Measurements from ENCODE around the gene ADPRS.

The ADPRS gene, protein sequence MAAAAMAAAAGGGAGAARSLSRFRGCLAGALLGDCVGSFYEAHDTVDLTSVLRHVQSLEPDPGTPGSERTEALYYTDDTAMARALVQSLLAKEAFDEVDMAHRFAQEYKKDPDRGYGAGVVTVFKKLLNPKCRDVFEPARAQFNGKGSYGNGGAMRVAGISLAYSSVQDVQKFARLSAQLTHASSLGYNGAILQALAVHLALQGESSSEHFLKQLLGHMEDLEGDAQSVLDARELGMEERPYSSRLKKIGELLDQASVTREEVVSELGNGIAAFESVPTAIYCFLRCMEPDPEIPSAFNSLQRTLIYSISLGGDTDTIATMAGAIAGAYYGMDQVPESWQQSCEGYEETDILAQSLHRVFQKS

DNA sequence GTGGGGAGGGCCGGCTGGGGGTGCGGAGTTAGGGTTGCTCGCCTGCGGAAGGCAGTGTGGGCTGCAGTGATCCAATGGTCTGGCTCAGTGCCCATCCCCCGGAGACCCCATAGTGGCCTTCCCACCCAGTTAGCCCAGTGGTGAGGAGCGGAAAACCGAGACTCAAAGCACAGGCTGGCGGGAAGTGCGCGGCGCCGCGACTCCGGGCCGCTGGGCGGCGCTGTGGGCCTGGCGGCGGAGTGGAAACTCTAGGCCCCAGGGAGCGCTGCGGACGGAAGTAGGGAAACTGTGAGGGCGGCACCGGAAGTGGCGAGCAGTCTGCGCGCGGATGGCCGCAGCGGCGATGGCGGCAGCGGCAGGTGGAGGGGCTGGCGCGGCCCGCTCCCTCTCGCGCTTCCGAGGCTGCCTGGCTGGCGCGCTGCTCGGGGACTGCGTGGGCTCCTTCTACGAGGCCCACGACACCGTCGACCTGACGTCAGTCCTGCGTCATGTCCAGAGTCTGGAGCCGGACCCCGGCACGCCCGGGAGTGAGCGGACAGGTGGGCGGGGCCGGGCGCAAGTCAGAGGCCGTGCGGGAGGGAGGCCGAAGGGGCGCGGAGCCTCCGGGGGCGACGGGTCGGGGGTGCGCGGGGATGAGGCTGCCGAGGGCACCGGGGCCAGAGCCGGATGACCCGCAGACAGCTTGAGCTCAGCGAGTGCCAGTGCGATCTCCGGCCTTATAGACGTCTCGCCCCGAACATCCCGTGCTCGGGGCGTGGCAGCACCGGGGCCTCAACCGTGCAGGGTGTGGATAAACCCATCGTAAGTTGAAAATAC lies at the start of gene ADPRS:
Gene ADPRS, plus strand, starts transcription at position 316 of the 816 bp plus-strand sequence. Its CDS starts 13 bp downstream, at position 329.
- DNase-seq: peak; percentile 90

DNA sequence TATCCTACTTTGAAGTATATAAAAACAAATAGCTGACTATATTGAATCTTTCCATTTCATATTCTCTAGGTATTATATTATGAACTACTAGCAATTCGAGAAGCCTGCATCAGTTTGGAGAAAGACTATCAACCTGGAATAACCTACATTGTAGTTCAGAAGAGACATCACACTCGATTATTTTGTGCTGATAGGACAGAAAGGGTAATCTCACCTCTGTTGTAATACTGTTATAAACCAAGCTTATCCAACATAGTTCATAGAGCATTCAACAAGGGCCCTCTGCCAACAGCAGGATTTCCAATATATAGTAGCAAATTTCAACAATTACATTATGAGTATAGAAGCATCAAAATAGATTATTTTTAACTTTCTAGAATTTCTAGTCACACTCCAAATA lies 48.5 kb upstream of the ADPRS start:
- no peak for DNase-seq

DNA sequence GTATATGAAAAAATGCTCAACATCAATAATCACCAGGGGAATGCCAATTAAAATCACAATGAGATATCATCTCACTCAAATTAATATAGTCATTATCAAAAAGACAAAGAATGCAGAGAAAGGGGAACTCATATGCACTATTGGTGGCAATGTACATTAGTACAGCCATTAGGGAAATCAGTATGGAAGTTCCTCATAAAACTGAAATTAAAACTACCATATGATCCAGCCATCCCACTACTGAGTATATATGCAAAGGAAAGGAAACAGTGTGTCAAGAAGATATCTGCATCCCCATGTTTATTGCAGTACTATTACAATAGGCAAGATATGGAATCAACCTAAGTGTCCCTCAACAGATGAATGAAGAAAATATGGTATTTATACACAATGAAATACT lies 36.9 kb upstream of the ADPRS start:
- no peak for DNase-seq

DNA sequence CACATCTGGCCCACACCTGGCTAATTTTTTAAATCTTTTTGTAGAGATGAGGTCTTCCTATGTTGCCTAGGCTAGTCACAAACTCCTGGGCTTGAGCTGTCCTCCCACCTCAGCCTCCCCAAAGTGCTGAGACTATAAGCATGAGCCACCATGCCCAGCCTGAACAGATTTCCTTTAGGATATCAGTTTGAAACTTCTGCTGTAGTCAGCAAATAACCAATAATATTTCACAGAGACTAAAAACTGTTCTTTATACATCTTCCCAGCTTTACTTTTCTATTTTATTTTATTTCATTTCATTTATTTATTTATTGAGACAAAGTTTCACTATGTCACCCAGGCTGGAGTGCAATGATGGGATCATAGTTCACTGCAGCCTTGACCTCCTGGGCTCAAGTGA lies 34.7 kb upstream of the ADPRS start:
- DNase-seq: no peak

DNA sequence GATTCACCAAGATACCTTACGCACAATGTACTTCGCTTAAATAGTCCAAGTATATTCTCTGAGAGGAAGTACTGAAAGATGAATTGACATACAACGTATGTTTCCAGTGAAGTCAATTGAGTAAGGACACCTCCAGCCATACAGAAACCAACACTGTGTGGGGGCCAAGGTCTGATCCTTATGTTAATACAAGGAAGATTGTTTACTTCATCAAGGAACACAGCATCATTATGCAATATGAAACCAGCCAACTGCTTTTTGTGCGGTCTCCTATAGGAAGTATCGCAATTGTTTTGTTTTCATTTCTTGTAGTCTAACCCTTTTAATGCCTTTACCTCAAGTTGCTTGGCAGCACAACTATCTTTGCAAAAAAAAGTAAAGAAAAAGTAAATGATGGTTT lies 33.0 kb upstream of the ADPRS start:
- no peak for DNase-seq

DNA sequence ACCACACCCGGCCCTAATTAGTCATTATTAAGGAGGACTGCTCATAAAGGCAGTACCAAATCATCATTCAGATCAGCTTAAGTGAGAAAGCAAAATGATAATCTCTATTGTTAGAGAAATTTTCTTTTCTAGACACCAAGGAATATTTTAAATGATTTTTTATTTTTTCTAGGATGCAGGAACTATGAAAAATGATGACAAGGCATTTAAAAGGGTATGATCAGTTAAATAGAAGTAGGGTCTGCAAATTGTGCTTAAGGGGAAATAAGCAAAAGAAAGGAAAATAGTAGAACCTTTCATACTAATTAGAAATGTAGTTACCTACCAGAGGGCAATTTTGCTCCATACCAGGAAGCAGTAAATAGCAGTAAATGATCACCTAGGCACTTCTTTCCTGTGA lies 26.4 kb upstream of the ADPRS start:
- DNase-seq: no peak

DNA sequence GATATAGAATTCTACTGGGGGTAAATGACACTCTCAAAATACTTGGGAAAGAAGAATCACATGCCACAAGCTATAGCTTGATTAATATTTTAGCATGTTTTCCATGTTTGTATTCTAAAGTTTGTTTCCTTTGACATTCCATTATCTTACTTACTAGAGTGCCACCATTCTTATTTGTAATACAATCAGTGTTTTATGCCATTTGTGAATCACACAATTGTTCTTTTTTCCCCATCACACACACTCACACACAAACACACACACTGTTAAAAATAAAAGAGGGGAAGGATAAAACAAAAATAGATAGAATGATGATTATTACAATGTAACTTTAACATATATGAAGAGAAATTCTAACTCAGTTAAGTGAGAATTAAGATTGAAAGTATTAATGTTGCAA lies 20.8 kb upstream of the ADPRS start:
- no peak for DNase-seq

DNA sequence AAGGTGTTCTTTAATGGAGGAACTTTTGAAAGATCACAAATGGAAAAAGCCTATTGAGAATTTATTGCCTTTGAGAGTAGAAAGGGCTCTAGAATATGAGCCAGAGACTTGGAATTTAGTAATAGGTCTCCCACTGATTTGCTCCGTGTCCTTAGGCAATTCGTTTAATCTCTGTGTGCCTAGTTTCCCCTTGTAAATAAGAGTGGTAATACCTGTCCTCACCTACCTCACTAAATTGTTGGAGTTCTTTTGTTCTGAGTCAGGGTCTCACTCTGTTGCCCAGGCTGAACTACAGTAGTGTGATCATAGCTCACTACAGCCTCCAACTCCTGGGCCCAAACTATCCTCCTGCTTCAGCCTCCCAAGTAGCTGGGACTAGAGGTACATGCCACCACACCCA lies 19.8 kb upstream of the ADPRS start:
- no peak for DNase-seq

DNA sequence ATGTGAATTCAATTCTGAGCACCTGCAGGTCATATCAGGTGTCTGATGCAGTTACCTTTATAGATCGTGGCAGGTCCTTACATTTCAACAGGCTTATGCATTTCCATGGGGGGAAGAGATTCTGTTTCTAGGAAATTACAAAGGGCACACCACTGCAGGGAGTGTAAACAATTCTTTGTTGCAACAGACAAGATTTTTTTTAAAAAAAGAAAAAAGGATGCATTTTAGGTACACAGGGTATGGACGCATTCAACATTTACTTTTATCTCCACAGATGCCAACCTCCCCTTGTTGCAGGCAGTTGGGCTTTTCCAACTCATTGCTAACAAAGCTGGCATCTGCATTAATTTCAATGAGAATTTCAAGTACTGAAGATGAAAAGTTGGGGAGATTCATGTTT lies 18.3 kb upstream of the ADPRS start:
- no peak for DNase-seq

DNA sequence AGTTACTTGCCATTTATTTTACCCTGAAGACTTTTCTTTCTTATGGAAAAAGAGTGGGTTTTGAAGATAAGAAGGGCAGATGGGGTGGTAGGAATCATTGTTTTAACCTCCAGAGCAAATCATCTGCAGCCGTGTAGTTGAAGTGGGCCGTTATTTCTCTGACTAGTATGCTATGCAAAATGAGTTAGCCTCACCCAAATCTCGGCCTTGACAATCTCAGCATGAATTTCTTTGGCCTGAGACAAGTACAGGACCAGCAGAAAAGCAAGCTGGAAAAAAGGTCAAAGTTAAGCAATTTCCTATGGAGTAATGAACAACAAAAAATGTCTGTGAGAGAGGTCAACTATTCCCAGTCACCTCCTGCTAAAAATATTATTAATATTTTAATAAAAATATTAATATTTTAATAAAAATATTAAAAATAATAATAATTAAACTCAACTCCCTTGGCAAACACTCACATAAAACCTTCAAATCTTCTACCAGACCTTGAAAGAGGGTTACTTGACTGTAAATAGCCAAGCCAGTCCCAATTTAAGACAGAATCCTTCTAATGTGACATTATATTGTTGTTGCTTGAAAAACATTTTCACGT lies 11.6 kb upstream of the ADPRS start:
- no peak for DNase-seq

DNA sequence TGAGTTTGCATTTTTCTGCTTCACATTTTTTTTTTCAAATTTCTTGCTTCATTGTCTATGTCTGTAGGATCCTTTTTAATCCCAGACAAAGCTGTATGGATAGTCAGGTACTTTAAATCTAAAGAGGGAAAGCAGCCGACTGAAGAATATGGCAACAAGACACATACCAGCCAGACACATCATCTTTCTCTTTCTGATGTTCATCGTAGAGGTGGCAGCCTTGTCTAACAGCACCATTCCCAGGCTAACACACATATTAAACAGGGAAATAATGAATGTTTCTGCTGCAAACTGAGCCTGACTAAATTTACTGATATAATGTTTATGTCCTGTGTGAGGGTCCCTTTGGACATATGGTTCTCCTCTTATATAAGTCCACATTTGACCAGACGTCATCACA lies 8.5 kb upstream of the ADPRS start:
- DNase-seq: no peak

DNA sequence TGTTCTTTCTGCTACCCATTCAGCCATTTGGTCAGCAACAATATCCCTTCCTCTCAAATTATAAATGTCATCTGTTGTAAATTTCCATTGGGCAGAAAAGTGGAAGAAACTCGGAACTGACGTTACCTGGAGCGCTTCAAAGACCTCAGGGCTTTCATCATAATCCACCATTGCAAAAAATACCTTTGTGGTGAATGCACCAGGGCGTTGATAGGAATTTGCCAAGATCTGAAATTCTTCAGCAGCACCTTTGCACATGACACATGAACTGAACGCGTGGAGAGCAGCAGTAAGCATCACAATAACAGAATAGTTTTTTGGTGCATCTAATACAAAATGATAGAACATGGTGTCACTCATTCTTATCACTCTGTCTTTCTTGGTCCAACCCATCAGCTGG lies 7.9 kb upstream of the ADPRS start:
- no peak for DNase-seq

DNA sequence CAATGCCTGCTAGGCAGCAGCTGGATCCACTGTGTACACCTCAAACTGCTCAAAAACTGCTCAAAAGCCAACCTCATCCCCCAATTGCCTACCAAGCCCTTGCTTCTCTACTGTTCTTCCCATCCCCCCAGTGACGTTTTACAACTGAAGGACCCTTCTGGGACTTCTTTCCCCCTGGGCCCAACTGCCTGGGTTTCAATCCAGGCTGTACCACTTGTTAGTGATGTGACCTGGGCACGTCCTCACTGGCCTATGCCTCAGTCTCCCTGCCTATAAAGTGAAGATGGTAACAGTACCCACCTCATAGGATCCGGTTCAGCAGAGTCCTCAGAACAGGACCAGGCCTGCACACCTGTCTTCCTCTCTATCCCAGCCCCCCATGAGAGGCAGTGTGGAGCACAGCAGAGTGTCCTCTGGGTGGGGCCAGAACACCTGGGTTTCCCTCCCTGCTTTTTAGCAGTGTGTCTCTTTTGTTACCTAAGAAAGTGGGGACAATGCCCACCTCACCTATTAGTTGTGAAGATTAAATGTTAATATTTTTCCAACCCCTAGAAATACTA lies 6.7 kb upstream of the ADPRS start:
- no peak for DNase-seq

DNA sequence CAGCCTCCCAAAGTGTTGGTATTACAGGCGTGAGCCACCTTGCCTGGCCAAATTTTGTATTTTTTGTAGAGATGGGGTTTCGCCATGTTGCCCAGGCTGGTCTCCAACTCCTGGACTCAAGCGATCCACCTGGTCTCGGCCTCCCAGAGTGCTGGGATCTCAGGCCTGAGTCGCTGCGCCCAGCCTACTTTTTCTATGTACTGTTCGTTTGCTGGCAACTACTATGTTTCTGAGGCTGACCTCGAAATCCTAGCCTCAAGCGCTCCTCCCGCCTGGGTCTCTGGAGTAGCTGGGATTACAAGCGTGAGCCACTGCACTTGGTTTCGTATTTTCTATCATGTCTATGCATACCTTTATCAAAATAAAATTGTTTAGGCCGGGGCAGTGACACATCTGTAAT lies 5.5 kb upstream of the ADPRS start:
- no peak for DNase-seq

DNA sequence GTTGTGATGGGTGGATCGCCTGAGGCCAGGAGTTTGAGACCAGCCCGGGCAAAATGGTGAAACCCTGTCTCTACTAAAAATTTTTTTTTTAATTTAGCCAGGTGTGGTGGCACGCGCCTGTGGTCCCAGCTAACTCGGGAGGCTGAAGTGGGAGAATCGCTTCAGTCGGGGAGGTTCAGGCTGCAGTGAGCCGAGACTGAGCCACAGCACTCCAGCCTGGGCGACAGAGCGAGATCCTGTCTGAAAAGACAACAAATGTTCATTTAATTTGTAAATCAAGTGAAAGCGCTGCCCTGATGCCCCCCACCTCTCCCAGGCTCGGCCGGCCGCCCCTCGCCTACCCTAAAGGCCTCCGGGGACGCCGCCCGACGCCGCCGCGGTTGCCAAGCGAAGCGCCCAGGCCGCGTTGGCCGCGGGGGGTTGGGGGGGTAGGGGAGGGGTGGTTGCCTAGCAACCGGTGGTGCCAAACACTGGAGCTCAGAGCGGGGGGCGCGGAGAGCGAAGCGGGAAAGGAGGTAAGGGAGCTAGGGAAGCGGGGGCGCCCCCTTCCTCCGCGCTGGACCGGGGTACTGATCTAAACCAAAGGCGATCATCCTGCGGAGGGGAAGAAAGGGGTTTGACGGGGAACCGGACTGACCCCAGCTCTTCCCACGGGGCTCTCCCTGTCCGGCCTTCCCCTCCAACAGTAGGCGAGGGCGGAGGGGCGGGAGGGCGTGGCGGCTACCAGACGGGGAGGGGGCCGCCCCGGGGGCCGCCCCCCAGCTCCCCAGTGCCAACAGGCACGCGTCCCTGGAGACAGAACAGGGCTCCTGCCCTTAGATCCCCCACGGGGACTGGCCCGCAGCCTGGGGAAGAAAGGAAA lies 4.8 kb upstream of the ADPRS start, which contains the start of gene TEKT2:
Gene TEKT2, plus strand, starts transcription at position 460 of the 862 bp plus-strand sequence. CDS start 828 bp downstream, outside the sequence.
- DNase-seq: no peak

DNA sequence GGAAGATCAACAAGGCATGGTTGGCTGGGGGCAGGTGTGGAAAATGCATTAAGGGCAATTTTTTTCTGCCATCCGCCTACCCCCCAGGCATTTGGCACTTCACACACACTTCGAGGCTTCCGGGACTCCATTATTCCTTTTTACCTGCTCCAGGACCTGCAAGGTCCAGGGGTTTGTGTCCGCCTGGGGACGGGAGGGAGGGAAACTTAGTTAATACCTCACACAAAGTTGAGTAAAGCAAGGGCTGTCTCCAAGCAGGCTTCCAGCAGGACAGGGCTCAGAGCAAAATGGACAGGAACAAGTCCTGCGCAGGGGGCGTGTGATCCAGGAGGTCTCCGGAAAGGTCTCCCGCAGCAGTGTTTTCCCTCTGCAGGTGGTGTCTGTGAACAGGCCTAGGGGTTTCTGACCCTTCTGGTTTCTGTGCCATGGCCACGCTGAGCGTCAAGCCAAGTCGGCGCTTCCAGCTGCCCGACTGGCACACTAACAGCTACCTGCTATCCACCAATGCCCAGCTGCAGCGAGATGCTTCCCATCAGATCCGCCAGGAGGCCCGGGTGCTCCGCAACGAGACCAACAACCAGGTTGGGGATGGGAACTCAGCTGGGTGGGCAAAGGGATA lies 4.1 kb upstream of the ADPRS start:
- DNase-seq: no peak

DNA sequence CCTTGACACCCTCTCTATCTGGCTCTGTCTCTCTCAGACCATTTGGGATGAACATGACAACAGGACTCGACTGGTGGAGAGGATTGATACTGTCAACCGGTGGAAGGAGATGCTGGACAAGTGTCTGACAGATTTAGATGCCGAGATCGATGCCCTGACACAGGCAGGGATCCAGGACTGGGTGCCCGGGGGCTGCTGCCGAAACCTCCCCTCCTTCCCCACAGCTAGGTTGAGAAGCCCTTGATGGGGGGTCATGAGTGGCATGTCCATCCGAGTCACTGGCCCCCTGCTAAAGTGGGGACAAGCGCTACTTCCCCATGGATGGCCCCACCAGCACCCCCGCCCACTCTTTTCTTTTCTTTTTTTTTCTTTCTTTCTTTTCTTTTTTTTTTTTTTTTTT lies 3.6 kb upstream of the ADPRS start:
- DNase-seq: no peak

DNA sequence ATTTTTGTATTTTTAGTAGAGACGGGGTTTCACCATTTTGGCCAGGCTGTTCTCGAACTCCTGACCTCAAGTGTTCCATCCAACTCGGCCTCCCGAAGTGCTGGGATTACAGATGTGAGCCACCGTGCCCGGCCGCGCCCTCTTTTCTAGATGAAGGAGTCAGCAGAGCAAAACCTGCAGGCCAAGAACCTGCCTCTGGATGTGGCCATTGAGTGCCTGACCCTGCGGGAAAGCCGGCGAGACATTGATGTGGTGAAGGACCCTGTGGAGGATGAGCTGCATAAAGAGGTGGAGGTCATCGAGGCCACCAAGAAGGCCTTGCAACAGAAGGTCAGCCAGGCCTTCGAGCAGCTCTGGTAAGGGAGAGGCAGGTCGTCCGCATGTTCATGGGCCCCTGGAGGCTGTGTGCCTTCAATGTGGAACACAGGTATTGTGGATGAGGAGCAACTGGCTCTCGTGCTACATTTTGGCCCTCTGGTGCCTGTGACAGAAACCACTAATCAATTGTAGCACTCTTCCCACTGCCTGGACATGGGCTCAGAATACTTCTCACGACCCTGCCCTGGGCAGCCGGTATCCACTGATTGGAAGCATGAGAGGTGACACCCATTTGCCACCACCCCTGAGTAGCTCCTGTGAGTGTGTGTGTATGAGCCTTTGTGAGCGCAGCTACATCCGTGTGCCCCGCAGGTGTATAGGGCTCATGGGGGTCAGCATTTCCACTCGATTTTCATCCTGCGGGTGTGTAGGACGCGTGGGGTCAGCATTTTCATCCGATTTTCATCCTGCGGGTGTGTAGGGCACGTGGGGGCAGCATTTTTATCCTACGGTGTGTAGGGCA lies 2.8 kb upstream of the ADPRS start:
- DNase-seq: no peak

DNA sequence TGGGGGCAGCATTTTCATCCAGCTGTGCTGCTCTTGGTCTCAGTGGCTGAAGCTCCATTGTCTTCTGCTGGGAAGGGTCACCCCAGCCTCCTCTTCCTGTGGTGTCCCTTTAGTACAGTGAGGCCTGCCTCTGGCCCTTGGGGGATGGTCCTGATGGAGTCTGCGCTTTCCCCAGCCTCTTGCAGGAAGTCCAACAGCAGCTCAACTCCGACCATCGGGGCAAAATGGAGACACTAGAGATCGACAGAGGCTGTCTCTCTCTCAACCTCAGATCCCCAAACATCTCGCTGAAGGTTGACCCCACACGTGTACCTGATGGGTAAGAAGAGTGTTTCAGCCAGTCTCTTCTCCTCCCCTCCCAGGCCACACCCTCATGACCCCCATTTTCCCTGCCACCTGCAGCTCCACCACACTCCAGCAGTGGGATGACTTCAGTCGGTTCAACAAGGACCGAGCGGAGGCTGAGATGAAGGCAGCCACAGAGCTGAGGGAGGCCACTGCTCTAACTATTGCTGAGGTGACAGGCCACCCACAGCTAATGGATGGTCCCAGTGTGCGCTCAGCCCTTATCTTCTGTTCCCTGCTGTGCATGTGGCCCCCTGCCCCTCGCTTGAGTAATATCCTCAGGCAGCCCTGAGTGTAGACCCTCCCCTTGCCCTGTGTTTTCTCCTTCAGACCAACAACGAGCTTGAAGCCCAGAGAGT lies 2.0 kb upstream of the ADPRS start:
- DNase-seq: no peak

Measured in activated naive CD4-positive, alpha-beta T cell treated with anti-CD3 and anti-CD28 coated beads, Interleukin-2, amount 50 U/mL, for 16 hours (primary cell).